ENCODE results near the gene PDE11A.

The PDE11A gene

DNA sequence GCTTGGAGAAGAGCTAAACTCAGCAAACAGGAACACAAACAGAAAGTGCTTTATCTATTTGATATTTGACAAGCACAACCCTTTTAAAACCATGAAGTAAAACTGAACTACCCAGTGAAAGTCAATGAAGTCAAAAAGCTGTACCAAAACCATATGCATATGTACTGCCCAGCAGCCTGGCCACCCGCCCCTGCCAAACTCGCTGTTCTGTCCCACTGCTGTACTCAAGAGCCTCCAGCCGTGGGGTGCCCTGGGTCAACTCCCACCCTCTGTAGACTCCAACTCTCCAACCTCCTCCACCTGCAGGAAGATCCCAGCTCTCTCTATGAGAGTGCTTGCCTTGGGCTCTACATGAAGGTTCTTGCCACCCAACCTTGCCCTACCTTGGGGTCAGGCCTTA, 411.8 kb downstream of the PDE11A start:
- Histone ChIP-seq H3K4me3 (ENCODE audit: insufficient read depth, low read length, poor library complexity, severe bottlenecking) (no peak overlapping the region), H3K9me3 (ENCODE audit: insufficient read depth, low read length) (no peaks in the 10 kb centered on the region), H3K36me3 (ENCODE audit: low read length) (no peaks in the 10 kb centered on the region), H3K9ac (ENCODE audit: low read length) (no peak overlapping the region), H4K20me1 (ENCODE audit: low read depth, low read length) (no peaks in the 10 kb centered on the region), H3K79me2 (ENCODE audit: insufficient read depth, low read length) (no peaks in the 10 kb centered on the region), H2AFZ (ENCODE audit: low read depth, low read length, severe bottlenecking) (no peak overlapping the region), H3K4me2 (ENCODE audit: low read depth, low read length, poor library complexity, severe bottlenecking) (no peak overlapping the region), H3F3A (ENCODE audit: insufficient read depth) (no peaks in the 10 kb centered on the region), H3K27ac (ENCODE audit: low read depth, low read length) (no peak overlapping the region), H3K27me3 (ENCODE audit: low read length) (0 out of 2 replicates have a peak, but pooled peaks cover 4% of the 10 kb centered on the region), H3K9me2 (replicated peaks; ENCODE audit: insufficient read depth, low read length) (no peaks in the 10 kb centered on the region)
- TF ChIP-seq, protein P1, sequence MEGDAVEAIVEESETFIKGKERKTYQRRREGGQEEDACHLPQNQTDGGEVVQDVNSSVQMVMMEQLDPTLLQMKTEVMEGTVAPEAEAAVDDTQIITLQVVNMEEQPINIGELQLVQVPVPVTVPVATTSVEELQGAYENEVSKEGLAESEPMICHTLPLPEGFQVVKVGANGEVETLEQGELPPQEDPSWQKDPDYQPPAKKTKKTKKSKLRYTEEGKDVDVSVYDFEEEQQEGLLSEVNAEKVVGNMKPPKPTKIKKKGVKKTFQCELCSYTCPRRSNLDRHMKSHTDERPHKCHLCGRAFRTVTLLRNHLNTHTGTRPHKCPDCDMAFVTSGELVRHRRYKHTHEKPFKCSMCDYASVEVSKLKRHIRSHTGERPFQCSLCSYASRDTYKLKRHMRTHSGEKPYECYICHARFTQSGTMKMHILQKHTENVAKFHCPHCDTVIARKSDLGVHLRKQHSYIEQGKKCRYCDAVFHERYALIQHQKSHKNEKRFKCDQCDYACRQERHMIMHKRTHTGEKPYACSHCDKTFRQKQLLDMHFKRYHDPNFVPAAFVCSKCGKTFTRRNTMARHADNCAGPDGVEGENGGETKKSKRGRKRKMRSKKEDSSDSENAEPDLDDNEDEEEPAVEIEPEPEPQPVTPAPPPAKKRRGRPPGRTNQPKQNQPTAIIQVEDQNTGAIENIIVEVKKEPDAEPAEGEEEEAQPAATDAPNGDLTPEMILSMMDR (IDR thresholded peaks at IDR 0.05; ENCODE audit: insufficient read depth, low read length, poor library complexity, severe bottlenecking): no peak
- TF ChIP-seq EZH2phosphoT487 (conservative IDR thresholded peaks at IDR 0.05; ENCODE audit: low read length): no peak

DNA sequence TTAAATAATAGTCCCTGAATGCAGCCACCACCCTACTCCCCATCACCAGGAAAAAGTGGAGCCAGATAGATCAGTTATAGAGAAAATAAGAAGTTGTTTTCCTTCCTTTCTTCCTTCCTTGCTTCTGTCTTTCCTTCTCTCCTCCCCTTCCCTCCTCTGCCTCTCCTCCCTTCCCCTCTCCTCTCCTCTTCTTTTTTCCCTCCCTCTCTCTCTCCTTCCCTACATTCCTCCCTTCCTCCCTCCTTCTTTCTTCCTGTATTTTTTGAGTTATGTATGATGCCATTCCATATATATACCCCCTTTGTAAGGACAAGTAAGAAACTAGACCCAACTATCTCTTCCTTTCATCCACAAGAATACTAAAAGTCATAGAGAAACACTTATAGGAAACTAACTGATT, 414.3 kb downstream of the PDE11A start:
- Histone ChIP-seq H3K9me2 (replicated peaks; ENCODE audit: insufficient read depth, low read length) (no peaks in the 10 kb centered on the region), H3K4me3 (ENCODE audit: insufficient read depth, low read length, poor library complexity, severe bottlenecking) (no peak overlapping the region), H3F3A (ENCODE audit: insufficient read depth) (no peaks in the 10 kb centered on the region), H3K9ac (ENCODE audit: low read length) (no peak overlapping the region), H3K36me3 (ENCODE audit: low read length) (no peaks in the 10 kb centered on the region), H2AFZ (ENCODE audit: low read depth, low read length, severe bottlenecking) (no peak overlapping the region), H4K20me1 (ENCODE audit: low read depth, low read length) (no peaks in the 10 kb centered on the region), H3K9me3 (ENCODE audit: insufficient read depth, low read length) (no peaks in the 10 kb centered on the region), H3K79me2 (ENCODE audit: insufficient read depth, low read length) (no peaks in the 10 kb centered on the region), H3K27me3 (ENCODE audit: low read length) (0 out of 2 replicates have a peak, but pooled peaks cover 4% of the 10 kb centered on the region), H3K27ac (ENCODE audit: low read depth, low read length) (no peak overlapping the region), H3K4me2 (ENCODE audit: low read depth, low read length, poor library complexity, severe bottlenecking) (no peak overlapping the region)
- TF ChIP-seq, protein P1 (IDR thresholded peaks at IDR 0.05; ENCODE audit: insufficient read depth, low read length, poor library complexity, severe bottlenecking): no peak
- no peak for TF ChIP-seq EZH2phosphoT487 (conservative IDR thresholded peaks at IDR 0.05; ENCODE audit: low read length)

DNA sequence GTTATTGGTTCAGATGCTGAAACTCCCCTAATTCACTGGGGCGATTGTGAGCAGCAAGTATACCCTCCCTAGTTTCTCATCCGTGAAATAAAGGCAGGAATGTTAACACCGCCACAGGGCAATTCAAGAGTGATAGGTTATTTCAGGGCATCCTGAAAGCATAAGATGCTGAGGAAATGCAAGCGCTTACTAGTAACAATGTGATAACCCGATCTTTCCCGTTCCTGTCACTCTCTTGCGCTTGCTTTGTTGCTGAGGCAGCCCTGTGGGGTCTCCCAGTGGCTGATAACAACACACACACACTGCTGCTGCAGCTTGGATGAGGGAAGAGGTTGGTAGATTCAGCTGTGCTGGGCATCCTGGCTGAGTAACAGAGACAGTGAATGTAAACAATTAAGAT, 420.7 kb downstream of the PDE11A start:
- H3K9me3 ChIP-seq (ENCODE audit: insufficient read depth, low read length): no peaks in the 10 kb centered on the region
- no peaks in the 10 kb centered on the region for H4K20me1 ChIP-seq (ENCODE audit: low read depth, low read length)
- H3K79me2 ChIP-seq (ENCODE audit: insufficient read depth, low read length): no peaks in the 10 kb centered on the region
- no peak overlapping the region for H3K4me2 ChIP-seq (ENCODE audit: low read depth, low read length, poor library complexity, severe bottlenecking)
- no peak overlapping the region for H3K9ac ChIP-seq (ENCODE audit: low read length)
- no peaks in the 10 kb centered on the region for H3F3A ChIP-seq (ENCODE audit: insufficient read depth)
- H3K27ac ChIP-seq (ENCODE audit: low read depth, low read length): no peak overlapping the region
- no peak overlapping the region for H3K4me3 ChIP-seq (ENCODE audit: insufficient read depth, low read length, poor library complexity, severe bottlenecking)
- H3K36me3 ChIP-seq (ENCODE audit: low read length): no peaks in the 10 kb centered on the region
- H2AFZ ChIP-seq (ENCODE audit: low read depth, low read length, severe bottlenecking): no peak overlapping the region
- H3K9me2 ChIP-seq (replicated peaks; ENCODE audit: insufficient read depth, low read length): no peaks in the 10 kb centered on the region
- no peaks in the 10 kb centered on the region for H3K27me3 ChIP-seq (ENCODE audit: low read length)
- no peak for TF ChIP-seq EZH2phosphoT487 (conservative IDR thresholded peaks at IDR 0.05; ENCODE audit: low read length)
- TF ChIP-seq, protein P1 (IDR thresholded peaks at IDR 0.05; ENCODE audit: insufficient read depth, low read length, poor library complexity, severe bottlenecking): no peak

Measured in SU-DHL-6 (cell line).